Esophagus muscularis mucosa (tissue), 4 donors: ENCODE measurements around the gene MICALL1.

ENCODE experiments used
- EP300 ChIP-seq: sonication (generic); formaldehyde crosslinking; IDR thresholded peaks from one replicate; pipeline ENCODE4 v1.6.1; 2017; ENCODE audit warnings: antibody characterized with exemption
- POLR2A ChIP-seq: fragments of 450-650 bp; IDR thresholded peaks from one replicate; pipeline ENCODE4 v1.6.1; 2017; ENCODE audit warnings: antibody characterized with exemption, moderate library complexity, mild to moderate bottlenecking, low read depth
- POLR2AphosphoS5 ChIP-seq, 2 donors: sonication (generic); formaldehyde crosslinking; IDR thresholded peaks; one replicate each; pipeline ENCODE4 v1.6.1; 2017; ENCODE audit warnings: antibody characterized with exemption in 2 of 2
- TF ChIP-seq, protein P1 (sequence below), 3 experiments: fragments of 200-600 bp in 2 of 3; fragments of 450-650 bp in 1 of 3; sonication (generic) in 2 of 3; IDR thresholded peaks; one replicate each; pipeline ENCODE4 v1.5.1; 2017 to 2019; ENCODE audit warnings: antibody characterized with exemption in 3 of 3, mild to moderate bottlenecking in 2 of 3, moderate library complexity in 1 of 3

DNA sequence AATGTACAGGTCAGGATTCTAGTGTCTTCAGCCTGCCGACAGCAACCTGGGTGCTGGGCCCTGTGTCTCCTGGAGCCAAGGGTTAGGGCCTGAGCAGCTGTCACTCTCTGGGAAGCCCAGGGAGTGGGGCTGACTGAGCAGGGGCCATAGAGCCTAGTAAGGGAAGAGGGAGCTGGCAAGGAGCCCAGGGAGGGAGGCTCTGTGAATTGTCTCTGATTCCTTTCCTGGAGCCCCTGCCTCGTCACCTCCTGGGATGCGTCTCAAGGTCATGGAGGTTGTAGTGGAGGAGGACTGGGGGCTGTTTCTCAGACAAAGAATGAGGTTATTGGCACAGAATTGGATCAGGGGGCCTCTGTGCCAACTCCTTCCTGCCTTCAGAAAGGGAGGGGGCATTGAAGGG, 66.4 kb downstream of the MICALL1 start:
- TF ChIP-seq POLR2A (no peak), POLR2AphosphoS5 (IDR thresholded peaks at IDR 0.05) (no peak), EP300 (no peak)
- TF ChIP-seq, protein P1, sequence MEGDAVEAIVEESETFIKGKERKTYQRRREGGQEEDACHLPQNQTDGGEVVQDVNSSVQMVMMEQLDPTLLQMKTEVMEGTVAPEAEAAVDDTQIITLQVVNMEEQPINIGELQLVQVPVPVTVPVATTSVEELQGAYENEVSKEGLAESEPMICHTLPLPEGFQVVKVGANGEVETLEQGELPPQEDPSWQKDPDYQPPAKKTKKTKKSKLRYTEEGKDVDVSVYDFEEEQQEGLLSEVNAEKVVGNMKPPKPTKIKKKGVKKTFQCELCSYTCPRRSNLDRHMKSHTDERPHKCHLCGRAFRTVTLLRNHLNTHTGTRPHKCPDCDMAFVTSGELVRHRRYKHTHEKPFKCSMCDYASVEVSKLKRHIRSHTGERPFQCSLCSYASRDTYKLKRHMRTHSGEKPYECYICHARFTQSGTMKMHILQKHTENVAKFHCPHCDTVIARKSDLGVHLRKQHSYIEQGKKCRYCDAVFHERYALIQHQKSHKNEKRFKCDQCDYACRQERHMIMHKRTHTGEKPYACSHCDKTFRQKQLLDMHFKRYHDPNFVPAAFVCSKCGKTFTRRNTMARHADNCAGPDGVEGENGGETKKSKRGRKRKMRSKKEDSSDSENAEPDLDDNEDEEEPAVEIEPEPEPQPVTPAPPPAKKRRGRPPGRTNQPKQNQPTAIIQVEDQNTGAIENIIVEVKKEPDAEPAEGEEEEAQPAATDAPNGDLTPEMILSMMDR (IDR thresholded peaks at IDR 0.05), result no peak
